Omental fat pad (tissue), 4 donors: ENCODE measurements around the gene RAB39A. TPM values are rescaled to one million over a fixed set of nuclear protein-coding genes. Genes with fewer than 3 reads are reported as not detected.
"Not testable (repeated sequence)": the region's sequence is repeated elsewhere in the genome, so short reads cannot be mapped to it uniquely, and the experiment has no call there.

Experiments
- ATAC-seq: fragments of 150-250 bp; one replicate; pipeline ENCODE4 v1.9.1; 2016; ENCODE audit warnings: mild to moderate bottlenecking, moderate library complexity; ENCODE audit not compliant: low FRiP score
- DNase-seq: peaks from one replicate; pipeline ENCODE4 v3.0.0-alpha.2; 2019; ENCODE audit warnings: low spot score
- CTCF ChIP-seq, 3 donors: fragments of 450-650 bp; IDR thresholded peaks; one replicate each; pipeline ENCODE4 v1.5.1; 2016 to 2017; ENCODE audit warnings: antibody characterized with exemption in 3 of 3, mild to moderate bottlenecking in 3 of 3, moderate library complexity in 2 of 3
- total RNA-seq, 4 donors: library from RNA; depleted of rRNA; stranded (reverse); fragments of >200 nt; gene quantifications; one replicate each; pipeline ENCODE4 v1.1.0, GENCODE V29; 2016

RAB39A gene
- total RNA-seq, 4 donors from 2014 or later: 1.4 to 4.3 (median 2.5) TPM

- DNase-seq (no peak), ATAC-seq (no peak)
- TF ChIP-seq CTCF (IDR thresholded peaks at IDR 0.05): no peak
Observed at GRCh38 chr11:107916671-107917241, 11.5 kb upstream of the RAB39A start.

- ATAC-seq (no peak), DNase-seq (no peak)
- no peak for TF ChIP-seq CTCF (IDR thresholded peaks at IDR 0.05)
Observed at GRCh38 chr11:107921997-107922396, 6.3 kb upstream of the RAB39A start.

GRCh38 chr11:107923519-107923918 lies 4.7 kb upstream of the RAB39A start:
- not testable (repeated sequence) for ATAC-seq, DNase-seq

GRCh38 chr11:107924306-107924705 lies 3.9 kb upstream of the RAB39A start:
- no peak for DNase-seq
- no peak for TF ChIP-seq CTCF (IDR thresholded peaks at IDR 0.05)
- no peak for ATAC-seq

- ATAC-seq (no peak), DNase-seq (no peak)
- no peak for TF ChIP-seq CTCF (IDR thresholded peaks at IDR 0.05)
Observed at GRCh38 chr11:107927559-107927958, 689 bp upstream of the RAB39A start.

GRCh38 chr11:107928767-107929507 lies 689 bp downstream of the RAB39A start:
- no peak for ATAC-seq
- no peak for DNase-seq
- no peak for TF ChIP-seq CTCF (IDR thresholded peaks at IDR 0.05)

- no peak for ATAC-seq
- no peak for DNase-seq
- no peak for TF ChIP-seq CTCF (IDR thresholded peaks at IDR 0.05)
Observed at GRCh38 chr11:107929611-107930200, 1.5 kb downstream of the RAB39A start.
